Stimulated activated CD8-positive, alpha-beta memory T cell treated with anti-CD3 and anti-CD28 coated beads, Interleukin-4, amount 100 ng/mL, for 1 hour (primary cell): ENCODE measurements around the gene BMP2.

Experiments used
- DNase-seq, 2 donors: peaks; one replicate each; pipeline ENCODE4 v3.0.0-alpha.2; 2020; ENCODE audit warnings: low read depth in 2 of 2, low spot score in 1 of 2

Gene BMP2

GRCh38 chr20:6829510-6830116, 62.1 kb downstream of the BMP2 start:
- DNase-seq = no peak
